Heart left ventricle (tissue), 16 donors: Measurements from ENCODE around the gene ANO2. TPM values are rescaled to one million over a fixed set of nuclear protein-coding genes. Genes with fewer than 3 reads are reported as not detected.
A peak's percentile ranks its signal among the peaks of the same experiment; 100 is the strongest.

ENCODE experiments used
- ATAC-seq, 4 donors: fragments of 200-7000 bp; cut with Tn5 transposase; one replicate each; pipeline ENCODE4 v1.9.1; 2020 to 2022; ENCODE audit warnings: moderate library complexity in 4 of 4, mild to moderate bottlenecking in 3 of 4, moderate number of reproducible peaks in 1 of 4
- DNase-seq, 5 donors: peaks; one replicate each; pipeline ENCODE4 v3.0.0-alpha.2; 2020
- H3K27ac ChIP-seq, 12 donors: fragments of 200-600 bp; sonication (generic) in 4 of 12; one replicate each; pipeline versions ENCODE4 v1.5.0 to v1.8.0; 2016 to 2022; ENCODE audit warnings: mild to moderate bottlenecking in 2 of 12
- H3K27me3 ChIP-seq, 9 donors: fragments of 200-600 bp; sonication (generic) in 2 of 9; one replicate each; pipeline versions ENCODE4 v1.5.1 to v1.8.0; 2016 to 2022; ENCODE audit warnings: mild to moderate bottlenecking in 3 of 9
- H3K36me3 ChIP-seq, 9 donors: fragments of 200-600 bp; sonication (generic) in 2 of 9; one replicate each; pipeline versions ENCODE4 v1.5.0 to v1.8.0; 2018 to 2022; ENCODE audit warnings: mild to moderate bottlenecking in 2 of 9
- H3K4me1 ChIP-seq, 12 donors: fragments of 200-600 bp; sonication (generic) in 4 of 12; one replicate each; pipeline versions ENCODE4 v1.5.0 to v1.8.0; 2016 to 2022; ENCODE audit warnings: mild to moderate bottlenecking in 3 of 12
- H3K4me3 ChIP-seq, 12 donors: fragments of 200-600 bp; sonication (generic) in 4 of 12; one replicate each; pipeline versions ENCODE4 v1.5.0 to v1.8.0; 2017 to 2022; ENCODE audit warnings: mild to moderate bottlenecking in 9 of 12, moderate library complexity in 4 of 12
- H3K9me3 ChIP-seq, 12 donors: fragments of 200-600 bp; sonication (generic) in 4 of 12; one replicate each; pipeline versions ENCODE4 v1.5.0 to v1.8.0; 2016 to 2022; ENCODE audit warnings: mild to moderate bottlenecking in 1 of 12
- CTCF ChIP-seq, 12 donors: fragments of 200-600 bp; sonication (generic) in 4 of 12; IDR thresholded peaks; one replicate each; pipeline versions ENCODE4 v1.5.0 to v1.8.0; 2018 to 2022; ENCODE audit warnings: antibody characterized with exemption in 12 of 12, mild to moderate bottlenecking in 5 of 12
- POLR2A ChIP-seq, 2 donors: fragments of 450-650 bp; IDR thresholded peaks; one replicate each; pipeline ENCODE4 v1.6.1; 2017; ENCODE audit warnings: antibody characterized with exemption in 2 of 2, mild to moderate bottlenecking in 2 of 2, moderate library complexity in 2 of 2
- WGBS, 4 donors: extraction: QIAGEN DNeasy Blood & Tissue Kit in 2 of 4; methylation state at CpG; one replicate each; pipeline versions ENCODE4 v1.1.5 to v1.1.7; 2013 to 2018; 5-methylcytosine and 5-hydroxymethylcytosine counted together
- intact Hi-C, 10 donors: fragments of 100-400 bp; cut with DNase I; formaldehyde crosslinking; loops; one replicate each; pipeline versions ENCODE4 v1.11.1 to v1.14.2; 2022
- polyA plus RNA-seq, 2 donors: library from polyadenylated mRNA; stranded (reverse); fragments of 200-250 nt; gene quantifications; one replicate each; pipeline ENCODE4 v1.2.3, GENCODE V29; 2013
- total RNA-seq, 9 donors: library from RNA; depleted of rRNA in 2 of 9; stranded (reverse); fragments of >200 nt in 2 of 9; fragmentation: NEBNext Ultra II Directional in 3 of 9; extraction: Animal tissue kit (Norgen Biotek cat#: 25700) in 3 of 9; gene quantifications; one replicate each; pipeline versions ENCODE4 v1.1.0 to v1.2.4, GENCODE V29; 2016 to 2023
- donor health status: ischemic (EF 13 %, LVEDD 7.1; RV severe dilation, severe dysfunction).
- donor health status: healthy with polysubstance abuse.
- donor health status: DM: no; HTN: yes; CAD: no.
- donor health status: DM: no; HTN: no; CAD: no.
- donor health status: ischemic (EF 25% LVEDD 6.9; RV normal size, moderate dysfunction).
- donor health status: ischemic (EF 25% LVEDD 5.7; RV mildly dilated, moderate dysfunction).
- donor health status: healthy.
- donor health status: DM: yes; HTN: yes; CAD: no.
- donor health status: ischemic (EF 35%, LVEDD 5.7; RV mildly dilated, moderate dysfunction).
- donor health status: nonischemic (EF 11% LVEDD 7.7; RV severe dilation, severe dysfunction).
- donor health status: DM: yes; HTN: yes; CAD: no.
- donor health status: PGD.
- donor health status: ischemic (EF 29% LVEDD 5.4; RV normal size, mild dysfunction).
- donor health status: nonischemic (EF 23%, LVEDD 6.1; RV moderate dilation, normal function).

Gene ANO2
- total and polyA plus RNA-seq, 11 donors = 3.4 to 19.4 (median 9.4) TPM

- WGBS, 4 donors = 63 to 70% (median 66%) methylated on average over 4 of the region's 4 CpGs
- H3K27ac ChIP-seq = no peak overlapping the region
- ATAC-seq (no peak), DNase-seq (no peak)
- no peaks in the 10 kb centered on the region for H3K9me3 ChIP-seq
- peaks cover 0 to 19% (median 0%) of the 10 kb centered on the region in 12 donors for H3K4me1 ChIP-seq
- peaks cover 0 to 6% (median 0%) of the 10 kb centered on the region in 9 donors for H3K27me3 ChIP-seq
- no peaks in the 10 kb centered on the region for H3K36me3 ChIP-seq
- no peak for TF ChIP-seq CTCF (IDR thresholded peaks at IDR 0.05)
- TF ChIP-seq POLR2A (IDR thresholded peaks at IDR 0.05) = no peak
- no peak overlapping the region for H3K4me3 ChIP-seq
- intact Hi-C loops = no loop called here
Measured at GRCh38 chr12:5636907-5637306, 308.2 kb downstream of the ANO2 start.

- Histone ChIP-seq H3K9me3 (no peaks in the 10 kb centered on the region), H3K27me3 (peaks cover 0 to 6% (median 0%) of the 10 kb centered on the region in 9 donors), H3K4me3 (no peak overlapping the region), H3K4me1 (peaks cover 0 to 22% (median 0%) of the 10 kb centered on the region in 12 donors), H3K27ac (peak overlapping the region in 2 of 12 donors; percentile 18 to 30), H3K36me3 (no peaks in the 10 kb centered on the region)
- DNase-seq (no peak), ATAC-seq (peak in 2 of 4 donors; percentile 28 to 73)
- intact Hi-C loops = no loop called here
- WGBS, 4 donors = 55 to 74% (median 66%) methylated on average over 3 of the region's 3 CpGs
- TF ChIP-seq POLR2A (IDR thresholded peaks at IDR 0.05) (no peak), CTCF (IDR thresholded peaks at IDR 0.05) (no peak)
Measured at GRCh38 chr12:5633106-5633505, 312.0 kb downstream of the ANO2 start.

- no peak for ATAC-seq
Measured at GRCh38 chr12:5632453-5632852, 312.6 kb downstream of the ANO2 start.

GRCh38 chr12:5631497-5631896, 313.6 kb downstream of the ANO2 start:
- WGBS, 4 donors = 77 to 81% (median 79%) methylated on average over 5 of the region's 5 CpGs
- H3K4me1 ChIP-seq = peaks cover 0 to 22% (median 0%) of the 10 kb centered on the region in 12 donors
- ATAC-seq (no peak), DNase-seq (no peak)
- H3K4me3 ChIP-seq = no peak overlapping the region
- no peak overlapping the region for H3K27ac ChIP-seq
- H3K9me3 ChIP-seq = no peaks in the 10 kb centered on the region
- TF ChIP-seq POLR2A (IDR thresholded peaks at IDR 0.05) (no peak), CTCF (IDR thresholded peaks at IDR 0.05) (no peak)
- intact Hi-C loops = no loop called here
- peaks cover 0 to 6% (median 0%) of the 10 kb centered on the region in 9 donors for H3K27me3 ChIP-seq
- H3K36me3 ChIP-seq = no peaks in the 10 kb centered on the region

More at GRCh38 chr12:5632453-5632852, 312.6 kb downstream of the ANO2 start:
- no peaks in the 10 kb centered on the region for H3K36me3 ChIP-seq
- 74 to 91% (median 90%) methylated on average over 2 of the region's 2 CpGs for WGBS, 4 donors
- TF ChIP-seq CTCF (IDR thresholded peaks at IDR 0.05) (no peak), POLR2A (IDR thresholded peaks at IDR 0.05) (no peak)
- no peak overlapping the region for H3K4me3 ChIP-seq
- intact Hi-C loops = no loop called here
- H3K9me3 ChIP-seq = no peaks in the 10 kb centered on the region
- H3K4me1 ChIP-seq = peaks cover 0 to 22% (median 0%) of the 10 kb centered on the region in 12 donors
- no peak for DNase-seq
- H3K27me3 ChIP-seq = peaks cover 0 to 6% (median 0%) of the 10 kb centered on the region in 9 donors
- no peak overlapping the region for H3K27ac ChIP-seq
